Stimulated activated CD8-positive, alpha-beta memory T cell treated with anti-CD3 and anti-CD28 coated beads, Interleukin-12 subunit alpha, Interleukin-12 subunit beta, amount 100 ng/mL, for 4 hours (primary cell): Measurements from ENCODE around the gene ZNF398.
"Not testable (repeated sequence)": the region's sequence is repeated elsewhere in the genome, so short reads cannot be mapped to it uniquely, and the experiment has no call there.

Experiments
- DNase-seq: peaks from one replicate; pipeline ENCODE4 v3.0.0-alpha.2; 2020; ENCODE audit warnings: low read depth

ZNF398 gene, protein sequence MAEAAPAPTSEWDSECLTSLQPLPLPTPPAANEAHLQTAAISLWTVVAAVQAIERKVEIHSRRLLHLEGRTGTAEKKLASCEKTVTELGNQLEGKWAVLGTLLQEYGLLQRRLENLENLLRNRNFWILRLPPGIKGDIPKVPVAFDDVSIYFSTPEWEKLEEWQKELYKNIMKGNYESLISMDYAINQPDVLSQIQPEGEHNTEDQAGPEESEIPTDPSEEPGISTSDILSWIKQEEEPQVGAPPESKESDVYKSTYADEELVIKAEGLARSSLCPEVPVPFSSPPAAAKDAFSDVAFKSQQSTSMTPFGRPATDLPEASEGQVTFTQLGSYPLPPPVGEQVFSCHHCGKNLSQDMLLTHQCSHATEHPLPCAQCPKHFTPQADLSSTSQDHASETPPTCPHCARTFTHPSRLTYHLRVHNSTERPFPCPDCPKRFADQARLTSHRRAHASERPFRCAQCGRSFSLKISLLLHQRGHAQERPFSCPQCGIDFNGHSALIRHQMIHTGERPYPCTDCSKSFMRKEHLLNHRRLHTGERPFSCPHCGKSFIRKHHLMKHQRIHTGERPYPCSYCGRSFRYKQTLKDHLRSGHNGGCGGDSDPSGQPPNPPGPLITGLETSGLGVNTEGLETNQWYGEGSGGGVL

DNA sequence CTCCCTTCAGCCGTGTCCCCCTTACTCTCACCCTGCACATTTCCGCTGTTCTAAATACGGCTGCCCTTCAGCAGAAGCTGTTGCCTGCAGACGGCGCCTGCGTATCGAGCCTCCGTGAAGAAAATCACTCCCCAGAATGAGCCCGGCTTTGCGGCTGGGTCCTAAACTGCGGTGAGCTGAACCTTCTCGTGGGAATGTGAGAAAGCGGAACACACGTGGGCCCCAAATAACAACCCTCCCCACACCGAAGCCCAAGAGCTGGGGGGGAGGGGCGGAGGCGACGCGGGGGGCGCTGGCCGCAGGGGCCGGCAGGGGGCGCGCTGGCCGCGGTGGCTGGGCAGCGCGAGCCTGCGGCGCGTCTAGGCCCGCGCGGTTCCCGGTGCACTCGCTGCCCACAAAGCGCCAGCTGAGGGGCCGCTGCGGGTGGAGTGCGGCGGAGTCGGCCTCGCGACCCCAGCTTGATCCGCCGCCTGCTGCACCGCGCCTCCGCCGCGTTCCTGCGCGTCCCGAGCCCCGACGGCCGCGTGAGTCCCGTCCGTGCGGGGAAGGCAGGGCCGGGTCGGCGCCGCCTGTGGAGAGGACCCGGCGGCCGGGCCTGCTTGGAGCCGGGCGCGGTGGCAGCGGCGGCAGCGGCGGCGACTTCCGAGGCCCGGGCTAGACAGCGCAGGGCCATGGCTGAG, at the start of gene ZNF398:
Gene ZNF398, plus strand, starts transcription at position 382 of the 680 bp plus-strand sequence. Its CDS starts 290 bp downstream, at position 672.
- peak; percentile 76 for DNase-seq

DNA sequence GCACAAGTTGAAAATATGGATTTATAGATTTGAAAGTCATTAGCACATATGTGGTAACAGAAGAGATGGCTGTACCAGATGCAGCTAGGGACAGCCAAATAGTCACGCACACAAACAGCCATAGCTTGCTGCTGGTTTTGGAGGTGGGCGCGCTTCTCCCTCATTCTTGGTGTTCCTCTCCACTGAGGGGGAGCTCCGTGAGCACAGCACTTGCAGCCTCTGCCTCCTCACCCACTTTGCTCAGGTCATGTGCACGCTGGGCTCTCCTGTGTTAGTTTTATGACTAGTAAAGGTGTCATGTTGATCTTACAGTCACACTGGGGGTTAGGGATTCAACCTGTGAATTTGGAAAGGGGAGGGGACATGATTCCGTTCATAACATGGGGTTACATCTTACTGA, 48.2 kb upstream of the ZNF398 start:
- no peak for DNase-seq

DNA sequence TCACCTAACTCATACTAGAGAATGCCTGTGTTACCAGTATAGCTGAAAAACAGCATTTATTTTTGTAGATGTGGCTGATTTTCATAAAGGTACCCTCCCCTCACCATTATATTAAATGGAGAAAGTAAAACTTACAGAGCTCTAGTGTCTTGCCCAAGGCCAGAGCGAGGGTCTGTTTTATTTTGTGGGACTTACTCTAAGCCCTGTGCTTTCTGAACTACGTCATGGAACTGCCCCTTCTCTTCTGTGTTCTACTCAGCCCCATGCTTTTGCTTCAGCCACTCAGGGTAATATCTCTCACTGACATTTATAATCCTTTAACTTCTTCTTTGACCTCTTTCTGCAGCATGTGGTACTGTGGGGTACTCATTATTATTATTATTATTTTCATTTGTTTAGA, 46.4 kb upstream of the ZNF398 start:
- DNase-seq, result no peak

DNA sequence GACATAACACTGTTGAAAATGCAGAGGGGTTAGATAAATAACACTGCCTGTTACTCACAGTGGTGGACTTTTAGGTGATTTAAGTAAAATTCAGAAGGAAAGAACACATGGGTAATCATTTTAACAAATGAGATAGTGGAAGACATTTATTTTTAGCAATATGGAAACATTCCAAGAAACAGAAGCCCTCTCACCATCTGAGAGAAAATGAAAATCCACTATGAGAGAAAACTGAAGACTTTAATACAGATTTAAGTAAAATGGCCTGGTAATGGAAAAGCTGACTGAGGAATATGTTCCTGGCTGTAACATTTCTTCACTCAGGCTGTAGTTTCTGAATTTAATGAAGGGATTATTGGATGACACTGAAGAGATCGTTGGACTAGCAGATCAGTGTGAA, 44.6 kb upstream of the ZNF398 start:
- no peak for DNase-seq

DNA sequence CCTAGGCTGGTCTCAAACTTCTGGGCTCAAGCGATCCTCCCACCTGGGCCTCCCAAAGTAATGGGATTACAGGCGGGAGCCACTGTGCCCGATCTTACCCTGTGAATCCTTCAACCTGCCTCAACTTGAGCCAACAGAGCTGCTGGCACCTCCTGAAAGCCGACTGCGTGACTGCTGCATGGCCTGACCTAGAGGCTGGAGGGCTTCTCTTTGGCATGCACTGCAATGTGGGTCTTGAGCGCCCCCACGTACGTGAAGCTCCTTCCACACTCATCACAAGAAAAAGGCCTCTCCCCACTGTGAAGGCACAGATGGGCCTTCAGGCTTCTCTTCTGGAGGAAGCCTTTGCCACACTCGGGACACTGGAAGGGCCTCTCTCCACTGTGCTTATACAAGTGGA, 43.8 kb upstream of the ZNF398 start:
- no peak for DNase-seq

DNA sequence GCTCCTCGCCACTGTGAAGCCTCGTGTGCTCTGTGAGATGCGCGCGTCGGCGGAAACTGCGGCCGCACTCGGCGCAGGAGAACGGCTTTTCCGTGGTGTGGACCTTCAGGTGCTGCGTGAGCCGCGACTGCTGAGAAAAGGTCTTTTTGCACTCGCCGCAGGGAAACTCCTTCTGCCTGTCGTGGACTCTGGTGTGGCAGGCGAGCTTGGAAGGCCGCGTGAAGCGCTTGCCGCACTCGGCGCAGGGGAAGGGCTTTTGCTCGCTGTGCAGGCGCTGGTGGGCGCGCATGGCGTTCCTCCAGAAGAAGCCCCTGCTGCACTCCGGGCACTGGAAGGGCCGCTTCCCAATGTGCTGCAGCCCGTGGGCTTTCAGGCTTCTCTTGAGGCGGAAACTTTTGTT, 43.0 kb upstream of the ZNF398 start:
- no peak for DNase-seq

DNA sequence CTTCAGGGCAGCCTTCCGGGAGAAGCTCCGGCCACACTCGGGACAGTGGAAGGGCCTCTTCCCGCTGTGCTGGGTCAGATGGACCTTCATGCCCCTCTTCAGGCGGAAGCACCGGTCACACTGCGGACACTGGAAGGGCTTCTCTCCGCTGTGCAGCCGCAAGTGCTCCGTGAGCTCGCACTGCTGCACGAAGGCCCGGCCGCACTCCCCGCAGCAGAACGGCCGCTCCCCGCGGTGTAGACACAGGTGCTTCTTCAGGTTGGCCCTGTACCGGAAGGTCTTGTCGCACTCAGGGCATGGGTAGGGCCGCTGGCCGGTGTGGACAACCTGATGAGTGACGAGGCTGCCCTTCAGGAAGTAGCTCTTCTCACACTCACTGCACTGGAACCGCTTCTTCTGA, 42.5 kb upstream of the ZNF398 start:
- no peak for DNase-seq

DNA sequence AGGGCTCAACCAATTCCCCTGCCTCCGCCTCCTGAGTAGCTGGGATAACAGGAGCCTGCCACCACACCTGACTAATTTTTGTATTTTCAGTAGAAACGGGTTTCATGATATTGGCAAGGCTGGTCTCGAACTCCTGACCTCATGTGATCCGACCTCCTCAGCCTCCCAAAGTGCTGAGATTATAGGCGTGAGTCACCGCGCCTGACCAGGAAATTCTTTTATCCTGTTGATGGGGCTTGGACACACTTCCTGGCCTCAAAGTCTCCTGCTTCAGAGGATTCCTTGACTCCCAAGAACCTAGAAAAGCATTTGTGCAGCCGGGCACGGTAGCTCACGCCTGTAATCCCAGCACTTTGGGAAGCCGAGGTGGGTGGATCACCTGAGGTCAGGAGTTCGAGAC, 37.3 kb upstream of the ZNF398 start:
- DNase-seq, result no peak

DNA sequence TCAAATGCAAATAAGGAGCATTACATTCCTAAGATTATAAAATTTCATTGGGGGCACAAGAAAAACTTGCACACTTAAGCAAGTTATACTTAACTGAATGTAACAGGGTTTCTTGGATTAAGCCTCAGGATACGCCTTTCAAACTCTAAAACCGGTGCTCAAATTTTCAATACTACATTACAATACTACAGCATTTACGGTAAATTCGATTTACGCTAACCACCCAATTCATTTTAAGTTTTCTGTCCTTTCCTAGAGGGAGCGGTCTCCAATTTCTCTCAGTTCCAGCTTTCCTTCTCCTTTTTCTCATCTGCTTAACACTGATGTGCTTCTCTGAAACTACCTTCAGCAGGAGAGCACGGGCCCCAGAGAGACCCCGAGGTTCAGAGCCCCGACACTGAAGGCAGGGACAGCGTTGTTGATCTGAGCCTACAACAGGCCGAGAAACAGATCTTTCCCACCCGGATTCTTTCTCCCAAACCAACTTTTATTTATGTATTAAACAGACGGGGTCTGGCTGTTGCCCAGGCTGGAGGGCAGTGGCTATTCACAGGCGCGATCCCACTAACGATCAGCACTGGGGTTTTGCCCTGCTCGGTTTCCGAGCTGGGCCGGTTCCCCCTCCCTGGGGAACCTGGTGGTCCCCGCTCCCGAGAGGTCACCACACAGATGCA, 21.9 kb upstream of the ZNF398 start:
- no peak for DNase-seq

DNA sequence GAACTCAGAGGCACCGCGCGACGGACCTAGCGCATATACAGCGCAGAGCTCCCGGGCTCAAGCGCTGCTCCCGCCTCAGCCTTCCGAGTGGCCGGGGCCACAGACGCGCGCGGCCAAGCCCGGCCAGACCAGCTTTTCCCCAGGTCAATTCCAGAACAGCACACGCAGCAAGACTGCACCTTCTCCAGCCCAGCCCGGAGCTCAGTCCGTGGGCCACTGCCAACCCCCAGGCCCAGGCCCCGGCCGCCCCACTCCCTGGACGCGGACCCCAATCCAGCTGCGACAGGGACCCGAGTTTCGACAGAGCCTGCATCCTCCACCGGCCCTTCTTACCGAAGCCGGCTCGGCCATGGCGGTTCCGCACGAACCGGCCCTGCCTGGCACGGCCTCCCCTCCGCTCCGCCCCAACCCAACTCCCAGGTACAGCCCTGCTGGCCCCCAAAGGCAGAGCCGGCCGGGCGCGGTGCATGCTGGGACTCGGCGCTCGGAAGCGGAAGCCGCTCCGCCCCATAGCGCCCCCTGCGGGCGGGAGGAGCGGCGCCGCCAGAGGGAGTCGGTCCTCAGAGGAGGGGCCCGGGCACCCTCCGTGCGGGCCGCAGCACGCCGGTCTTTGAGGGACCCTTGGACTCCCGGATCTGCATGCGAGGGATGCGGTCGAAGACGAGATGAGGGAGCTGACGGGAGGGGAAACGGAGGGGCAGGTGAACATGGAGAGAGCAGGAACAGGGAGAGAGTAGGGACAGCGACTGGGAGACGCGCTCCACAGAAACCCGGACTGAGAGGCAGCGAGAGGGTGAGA, 21.2 kb upstream of the ZNF398 start, which contains the start of gene ZNF425:
Gene ZNF425, minus strand, starts transcription at position 462 of the 799 bp plus-strand sequence. Its CDS starts 111 bp downstream, at position 351.
- DNase-seq, result peak; percentile 93

DNA sequence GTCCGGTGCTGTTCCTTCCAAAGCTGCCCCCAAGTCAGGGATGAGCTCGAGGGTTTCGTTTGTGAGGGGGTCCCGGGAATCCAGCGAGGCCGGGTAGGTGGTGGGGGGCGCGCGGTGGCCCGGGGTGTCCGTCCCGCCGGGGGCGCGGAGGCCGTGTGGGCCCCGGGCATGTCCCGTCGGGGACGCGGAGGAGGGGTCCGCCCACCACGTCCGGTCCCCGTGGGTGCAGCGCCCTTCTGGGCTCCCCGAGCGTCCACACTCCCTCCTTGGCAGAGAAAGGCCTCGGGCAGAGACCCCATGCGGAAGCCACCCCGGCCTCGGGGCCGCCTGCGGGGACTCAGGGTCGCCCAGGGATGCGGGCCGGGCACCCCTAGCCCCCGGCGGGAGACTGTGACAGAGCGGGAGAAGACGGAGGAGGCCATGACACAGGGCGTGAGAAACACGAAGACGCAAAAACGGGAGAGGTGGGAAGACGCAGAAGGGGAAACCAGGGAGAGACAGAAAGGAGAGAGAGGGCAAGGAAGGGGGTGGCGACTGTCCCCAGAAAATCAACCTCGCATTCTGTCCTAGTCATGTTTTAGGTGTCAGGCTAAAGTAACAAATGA, 20.5 kb upstream of the ZNF398 start:
- DNase-seq, result peak; percentile 64

DNA sequence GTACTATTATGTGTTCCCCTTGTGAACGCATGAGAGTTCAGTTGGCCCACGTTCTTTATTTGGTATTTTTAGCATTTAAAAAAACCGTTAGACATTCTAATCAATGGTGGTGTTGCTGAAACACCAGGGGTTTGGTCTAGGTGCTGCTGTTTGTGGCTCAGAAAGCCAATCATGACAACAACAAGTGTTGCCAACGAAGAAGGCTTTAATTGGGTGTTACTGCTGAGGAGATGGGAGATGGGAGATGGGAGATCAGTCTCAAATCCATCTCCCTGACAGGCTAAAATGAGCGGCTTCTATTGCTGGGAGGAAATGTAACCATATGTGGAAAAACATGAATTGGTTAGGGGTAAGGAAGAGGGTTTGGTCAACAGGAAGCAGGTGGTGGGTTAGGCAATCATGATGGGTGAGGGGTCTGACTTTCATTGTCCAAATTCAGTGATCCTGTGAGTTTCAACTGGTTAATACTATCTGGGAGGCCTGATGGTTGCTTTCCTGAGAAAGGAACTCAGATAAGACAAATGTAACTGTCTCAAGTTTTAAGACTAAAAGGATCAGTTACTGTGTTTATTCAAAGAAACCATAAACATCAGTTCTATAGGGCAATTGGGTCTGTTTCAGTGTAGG, 16.6 kb upstream of the ZNF398 start:
- DNase-seq, result no peak

DNA sequence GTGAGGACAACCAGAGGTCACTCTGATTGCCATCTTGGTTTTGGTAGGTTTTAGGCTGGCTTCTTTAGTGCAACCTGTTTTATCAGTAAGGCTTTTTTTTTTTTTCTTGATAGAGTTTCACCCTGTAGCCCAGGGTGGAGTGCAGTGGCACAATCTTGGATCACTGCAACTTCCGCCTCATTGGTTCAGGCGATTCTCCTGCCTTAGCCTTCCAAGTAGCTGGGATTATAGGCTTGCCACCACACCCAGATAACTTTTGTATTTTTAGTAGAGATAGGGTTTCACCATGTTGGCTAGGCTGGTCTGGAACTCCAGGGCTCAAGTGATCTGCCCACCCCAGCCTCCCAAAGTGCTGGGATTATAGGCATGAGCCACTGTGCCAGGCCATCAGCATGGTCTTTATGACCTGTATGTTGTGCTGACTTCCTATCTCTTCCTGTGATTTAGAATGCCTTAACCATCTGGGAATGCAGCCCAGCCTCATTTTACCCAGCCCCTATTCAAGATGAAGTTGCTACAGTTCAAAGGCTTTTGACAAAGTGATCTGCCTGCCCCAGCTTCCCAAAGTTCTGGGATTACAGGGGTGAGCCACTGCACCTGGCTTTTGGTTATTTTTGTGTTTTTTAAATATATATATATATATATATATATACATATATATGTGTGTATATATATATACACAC, 14.1 kb upstream of the ZNF398 start:
- DNase-seq, result no peak

DNA sequence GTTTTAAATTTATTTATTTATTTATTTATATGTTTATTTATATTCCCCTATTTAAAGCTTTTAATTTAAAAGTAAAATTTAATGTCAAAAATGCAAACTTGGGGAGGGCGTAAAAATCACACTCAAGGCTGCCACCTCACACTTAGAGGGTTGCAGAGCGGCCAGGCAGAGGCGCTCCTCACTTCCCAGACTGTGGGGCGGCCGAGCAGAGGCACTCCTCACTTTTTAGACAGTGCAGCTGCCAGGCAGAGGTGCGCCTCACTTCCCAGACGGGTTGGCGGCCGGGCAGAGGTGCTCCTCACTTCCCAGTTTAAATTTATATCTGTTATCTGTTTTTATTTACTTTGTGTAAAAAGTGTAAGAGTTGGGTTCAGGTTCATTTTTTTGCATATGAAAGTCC, 11.1 kb upstream of the ZNF398 start:
- DNase-seq, result no peak

DNA sequence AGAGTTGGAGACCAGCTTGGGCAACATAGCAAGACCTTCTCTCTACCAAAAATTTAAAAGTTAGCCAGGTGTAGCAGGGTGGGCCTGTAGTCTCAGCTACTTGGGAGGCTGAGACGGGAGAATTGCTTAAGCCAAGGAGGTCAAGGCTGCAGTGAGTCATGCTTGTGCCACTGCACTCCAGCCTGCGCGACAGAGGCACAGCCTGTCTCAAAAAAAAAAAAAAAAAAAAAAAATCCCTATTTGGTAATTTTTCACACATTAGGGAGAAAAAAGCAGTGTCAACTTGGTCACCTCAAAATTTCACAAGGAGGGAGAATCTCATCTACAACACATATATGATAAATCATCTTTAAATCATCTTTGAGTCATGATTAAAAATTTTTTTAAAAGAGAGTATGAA, 6.4 kb upstream of the ZNF398 start:
- no peak for DNase-seq

DNA sequence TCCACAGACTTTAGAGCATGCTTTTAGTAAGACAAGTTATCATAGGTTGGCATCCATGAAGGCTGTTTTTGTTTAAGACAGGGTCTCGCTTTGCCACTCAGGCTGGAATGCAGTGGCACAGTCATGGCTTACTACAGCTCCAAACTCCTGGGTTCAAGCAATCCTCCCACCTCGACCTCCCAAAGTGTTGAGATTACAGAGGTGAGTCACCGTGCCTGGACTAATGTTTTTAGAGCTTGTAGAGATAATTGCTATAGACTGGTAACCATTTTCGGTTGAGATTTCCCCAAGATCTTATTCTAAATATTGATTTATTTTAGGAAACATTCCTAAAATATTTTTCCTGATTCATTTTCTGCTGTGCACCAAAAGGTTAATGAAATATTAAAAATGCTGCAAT, 5.4 kb upstream of the ZNF398 start:
- no peak for DNase-seq

DNA sequence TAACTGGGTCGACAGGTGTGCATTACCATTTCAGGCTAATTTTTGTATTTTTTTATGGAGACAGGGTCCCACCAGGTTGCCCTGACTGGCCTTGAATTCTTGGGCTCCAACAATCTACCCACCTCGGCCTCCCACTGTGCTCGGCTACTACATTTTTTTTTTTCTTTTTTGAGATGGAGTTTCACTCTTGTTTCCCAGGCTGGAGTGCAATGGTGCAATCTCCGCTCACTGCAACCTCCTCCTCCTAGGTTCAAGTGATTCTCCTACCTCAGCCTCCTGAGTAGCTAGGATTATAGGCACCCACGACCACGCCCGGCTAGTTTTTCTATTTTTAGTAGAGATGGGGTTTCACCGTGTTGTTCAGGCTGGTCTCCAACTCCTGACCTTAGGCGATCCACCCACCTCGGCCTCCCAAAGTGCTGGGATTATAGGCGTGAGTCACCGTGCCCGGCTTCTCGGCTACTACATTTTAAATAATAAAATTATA, 2.8 kb upstream of the ZNF398 start:
- DNase-seq, result not testable (repeated sequence)

DNA sequence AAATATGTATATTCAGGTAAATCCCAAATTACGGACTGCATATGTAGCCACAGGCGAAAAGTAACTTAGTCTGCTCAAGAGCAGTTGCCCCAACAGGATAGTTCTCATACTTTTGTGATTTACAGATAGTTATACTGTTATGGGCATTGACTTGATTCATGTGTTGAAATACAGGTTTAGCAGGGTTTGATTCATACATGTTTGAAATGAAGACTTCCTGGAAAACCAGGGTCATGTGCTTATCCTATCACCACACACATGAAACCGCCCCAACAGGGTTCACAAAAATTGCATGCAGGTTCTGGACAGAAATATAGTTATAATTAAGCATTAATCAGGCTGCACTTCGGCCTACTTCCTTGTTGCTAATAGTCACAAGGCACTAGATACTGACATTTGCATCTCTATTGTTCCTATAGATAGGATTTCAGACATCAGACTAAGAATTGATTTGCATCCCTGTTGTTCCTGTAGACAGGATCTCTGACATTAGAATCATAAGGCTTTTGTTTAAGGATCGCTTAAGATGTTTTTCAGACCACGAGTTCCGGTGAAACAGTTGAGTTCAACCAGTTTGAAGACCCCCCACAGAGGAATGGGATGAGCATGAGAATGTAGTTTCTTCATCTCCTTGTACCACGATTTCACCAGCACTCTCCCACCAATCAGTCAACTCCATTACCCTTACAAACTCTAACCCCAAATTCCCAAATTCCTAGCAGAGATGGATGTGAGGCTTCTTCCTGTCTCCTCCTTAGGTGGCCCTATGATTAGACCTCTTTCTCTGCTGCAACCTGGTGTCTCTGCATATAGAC, 2.0 kb upstream of the ZNF398 start:
- no peak for DNase-seq
